ENCODE results near the gene PLXNB3. TPM values are rescaled to one million over a fixed set of nuclear protein-coding genes. Genes with fewer than 3 reads are reported as not detected.

Gene PLXNB3
- total and polyA plus RNA-seq, 2 of the 13 experiments (the other 11 are each of a cell fraction or from before 2014, with no cell fraction given): 3.0 to 6.9 TPM

- TF ChIP-seq TFDP1 (CRISPR knock-in tag; IDR thresholded peaks at IDR 0.05; ENCODE audit: borderline replicate concordance) (no peak), ZNF607 (CRISPR knock-in tag; IDR thresholded peaks at IDR 0.05; ENCODE audit: borderline replicate concordance) (peak; percentile 64; the same call in 1 of the 2 replicates), SIN3B (IDR thresholded peaks at IDR 0.05; ENCODE audit: low read length) (no peak), MBNL3 (CRISPR knock-in tag; conservative IDR thresholded peaks at IDR 0.05) (no peak), ZNF616 (CRISPR knock-in tag; IDR thresholded peaks at IDR 0.05; ENCODE audit: low read depth) (no peak), CHD4 (IDR thresholded peaks at IDR 0.05; ENCODE audit: borderline replicate concordance, low read length) (no peak), POLR2AphosphoS2 (IDR thresholded peaks at IDR 0.05; ENCODE audit: low read depth, low read length) (no peak), ZIK1 (CRISPR knock-in tag; IDR thresholded peaks at IDR 0.05; ENCODE audit: borderline replicate concordance, low read depth) (no peak), ZNF777 (CRISPR knock-in tag; IDR thresholded peaks at IDR 0.05) (no peak), RBM22 (optimal IDR thresholded peaks at IDR 0.05; ENCODE audit: low read length) (no peak), ZBTB33 (CRISPR knock-in tag; IDR thresholded peaks at IDR 0.05) (no peak), ZNF597 (CRISPR knock-in tag; IDR thresholded peaks at IDR 0.05) (no peak), MTA3 (CRISPR knock-in tag; IDR thresholded peaks at IDR 0.05) (no peak), NRL (CRISPR knock-in tag; IDR thresholded peaks at IDR 0.05; ENCODE audit: borderline replicate concordance) (no peak), TFE3 (CRISPR knock-in tag; IDR thresholded peaks at IDR 0.05) (no peak), ZNF713 (CRISPR knock-in tag; IDR thresholded peaks at IDR 0.05) (0 out of 2 replicates have a peak, but pooled peaks have one; percentile 39), ZBTB39 (CRISPR knock-in tag; IDR thresholded peaks at IDR 0.05) (no peak), RAD51 (IDR thresholded peaks at IDR 0.05; ENCODE audit: borderline replicate concordance) (no peak), ZNF382 (CRISPR knock-in tag; IDR thresholded peaks at IDR 0.05; ENCODE audit: borderline replicate concordance) (no peak), ZNF7 (CRISPR knock-in tag; IDR thresholded peaks at IDR 0.05) (no peak), TCF12 (IDR thresholded peaks at IDR 0.05) (no peak), TCF12 (CRISPR knock-in tag; IDR thresholded peaks at IDR 0.05) (0 out of 2 replicates have a peak, but pooled peaks have one; percentile 37), ZNF124 (CRISPR knock-in tag; IDR thresholded peaks at IDR 0.05) (no peak)
Observed at GRCh38 chrX:153726286-153727122, 37.5 kb upstream of the PLXNB3 start (continued).

Measured in HepG2 (cell line).